IMR-90 (cell line): ENCODE results near the gene CCSER1. TPM values are rescaled to one million over a fixed set of nuclear protein-coding genes. Genes with fewer than 3 reads are reported as not detected.

Experiments
- ATAC-seq: fragments of 200-7000 bp; cut with Tn5 transposase; 2 replicates; pipeline ENCODE4 v1.9.1; 2020; ENCODE audit warnings: low read depth, mild to moderate bottlenecking, moderate library complexity
- BruUV-seq: library from RNA; stranded (reverse); fragments of 400-500 nt; replicated peaks from 2 replicates; lab custom pipeline; 2021; lab: Mats Ljungman, UMichigan
- CTCF ChIA-PET: fragments of 300-600 bp; formaldehyde crosslinking; extraction: SDS; loops from one replicate; lab custom pipeline; 2021; ENCODE audit warnings: antibody characterized with exemption; lab: Yijun Ruan, JAX
- POLR2A ChIA-PET: fragments of 300-600 bp; sonication (Branson Sonifier 250); formaldehyde crosslinking; loops from one replicate; lab custom pipeline; 2022; ENCODE audit warnings: antibody characterized with exemption; ENCODE audit not compliant: unreplicated experiment; lab: Charles Lee
- DNase-seq: peaks from one replicate; pipeline ENCODE4 v3.0.0; 2013
- H2AFZ ChIP-seq: replicated peaks from 2 replicates; pipeline ENCODE3; 2013; ENCODE audit warnings: low read length, mild to moderate bottlenecking; ENCODE audit not compliant: poor library complexity
- H2AK5ac ChIP-seq: 2 replicates; pipeline ENCODE4 v1.6.1; 2013; ENCODE audit warnings: low read depth, low read length, inconsistent platforms
- H2AK9ac ChIP-seq: replicated peaks from 2 replicates; pipeline ENCODE3; 2013; ENCODE audit warnings: mild to moderate bottlenecking, low read depth, low read length, moderate library complexity; ENCODE audit not compliant: poor library complexity
- H2BK120ac ChIP-seq: 2 replicates; pipeline ENCODE4 v1.6.1; 2013; ENCODE audit warnings: low read depth, low read length, inconsistent platforms
- H2BK15ac ChIP-seq: 3 replicates; pipeline ENCODE4 v1.6.1; 2013; ENCODE audit warnings: low read depth, low read length, inconsistent platforms
- H2BK20ac ChIP-seq: 2 replicates; pipeline ENCODE4 v1.6.1; 2013; ENCODE audit warnings: low read depth, mild to moderate bottlenecking, inconsistent platforms, low read length, moderate library complexity
- H2BK5ac ChIP-seq: 2 replicates; pipeline ENCODE4 v1.6.1; 2013; ENCODE audit warnings: mild to moderate bottlenecking, low read depth, low read length, inconsistent platforms; ENCODE audit not compliant: poor library complexity, severe bottlenecking
- H3K14ac ChIP-seq: replicated peaks from 2 replicates; pipeline ENCODE4 v1.6.1; 2013; ENCODE audit warnings: low read depth, low read length, inconsistent platforms
- H3K18ac ChIP-seq: 2 replicates; pipeline ENCODE4 v1.6.1; 2013; ENCODE audit warnings: low read depth, low read length, control low read depth
- H3K23ac ChIP-seq: 2 replicates; pipeline ENCODE4 v1.6.1; 2013; ENCODE audit warnings: low read depth, low read length, inconsistent platforms
- H3K27ac ChIP-seq: 2 replicates; pipeline ENCODE4 v1.5.1; 2013; ENCODE audit warnings: mild to moderate bottlenecking, control low read depth, low read length; ENCODE audit not compliant: insufficient read depth
- H3K27me3 ChIP-seq: 2 replicates; pipeline ENCODE4 v1.6.1; 2013; ENCODE audit warnings: low read length; ENCODE audit not compliant: control insufficient read depth, insufficient read depth
- H3K36me3 ChIP-seq: 2 replicates; pipeline ENCODE4 v1.6.1; 2013; ENCODE audit warnings: low read length, mixed read lengths; ENCODE audit not compliant: control insufficient read depth, insufficient read depth
- H3K4ac ChIP-seq: 2 replicates; pipeline ENCODE4 v1.6.1; 2013; ENCODE audit warnings: low read depth, low read length, inconsistent platforms
- H3K4me1 ChIP-seq: 2 replicates; pipeline ENCODE4 v1.6.1; 2013; ENCODE audit warnings: low read length, mixed read lengths; ENCODE audit not compliant: control insufficient read depth, insufficient read depth
- H3K4me2 ChIP-seq: 2 replicates; pipeline ENCODE4 v1.6.1; 2013; ENCODE audit warnings: low read depth, mild to moderate bottlenecking, control low read depth, low read length, moderate library complexity
- H3K4me3 ChIP-seq: 2 replicates; pipeline ENCODE4 v1.5.1; 2013; ENCODE audit warnings: low read depth, mild to moderate bottlenecking, control low read depth, low read length, moderate library complexity; ENCODE audit not compliant: insufficient read depth
- H3K56ac ChIP-seq: 2 replicates; pipeline ENCODE4 v1.6.1; 2013; ENCODE audit warnings: low read length, inconsistent platforms; ENCODE audit not compliant: insufficient read depth; ENCODE audit errors: extremely low read depth
- H3K79me1 ChIP-seq, 2 experiments: 2 replicates each; pipeline ENCODE4 v1.6.1; 2013; ENCODE audit warnings: low read length in 2 of 2, inconsistent platforms in 1 of 2, low read depth in 1 of 2
- H3K9ac ChIP-seq: 2 replicates; pipeline ENCODE4 v1.6.1; 2013; ENCODE audit warnings: low read depth, low read length, control low read depth
- H3K9me1 ChIP-seq: 2 replicates; pipeline ENCODE4 v1.6.1; 2013; ENCODE audit warnings: low read length, inconsistent platforms; ENCODE audit not compliant: insufficient read depth
- H3K9me3 ChIP-seq: 2 replicates; pipeline ENCODE4 v1.6.1; 2013; ENCODE audit warnings: low read length; ENCODE audit not compliant: control insufficient read depth, insufficient read depth
- H4K20me1 ChIP-seq: 2 replicates; pipeline ENCODE4 v1.6.1; 2013; ENCODE audit warnings: low read length, inconsistent platforms; ENCODE audit not compliant: insufficient read depth
- H4K5ac ChIP-seq: 2 replicates; pipeline ENCODE4 v1.6.1; 2013; ENCODE audit warnings: mild to moderate bottlenecking, low read depth, low read length, control low read depth
- H4K8ac ChIP-seq, 2 experiments: 2 replicates each; pipeline ENCODE4 v1.6.1; 2013; ENCODE audit warnings: low read depth in 2 of 2, low read length in 2 of 2, control low read depth in 1 of 2, inconsistent platforms in 1 of 2
- H4K91ac ChIP-seq: 2 replicates; pipeline ENCODE4 v1.6.1; 2013; ENCODE audit warnings: low read depth, low read length, inconsistent platforms; ENCODE audit not compliant: insufficient read depth
- CTCF ChIP-seq: conservative IDR thresholded peaks from 2 replicates; pipeline ENCODE4 v1.5.1; 2012; ENCODE audit warnings: mild to moderate bottlenecking, low read depth, low read length, improper control_type of control experiment
- MXI1 ChIP-seq: IDR thresholded peaks from 2 replicates; pipeline ENCODE4 v1.6.1; 2012; ENCODE audit warnings: low read depth, mild to moderate bottlenecking, low read length, moderate library complexity, borderline replicate concordance
- NFE2L2 ChIP-seq: fragments of 150-350 bp; IDR thresholded peaks from 2 replicates; pipeline ENCODE4 v1.6.1; 2016; ENCODE audit warnings: low read depth, mild to moderate bottlenecking, low read length
- RCOR1 ChIP-seq: IDR thresholded peaks from 2 replicates; pipeline ENCODE4 v1.6.1; 2012; ENCODE audit warnings: mild to moderate bottlenecking, low read length, improper control_type of control experiment; ENCODE audit not compliant: insufficient replicate concordance
- RFX5 ChIP-seq: IDR thresholded peaks from 2 replicates; pipeline ENCODE4 v1.8.0; 2012; ENCODE audit warnings: low read depth, mild to moderate bottlenecking, low read length, moderate library complexity
- USF2 ChIP-seq: fragments of 150-350 bp; IDR thresholded peaks from 2 replicates; pipeline ENCODE4 v1.6.1; 2017; ENCODE audit warnings: mild to moderate bottlenecking, antibody characterized with exemption, low read length, low read depth
- WGBS, 2 experiments: methylation state at CpG; one replicate each; pipeline versions ENCODE4 v1.1.5 to v1.1.7; 2013; ENCODE audit warnings: missing lambda C conversion rate in 2 of 2; ENCODE audit not compliant: insufficient read length in 1 of 2; ENCODE audit errors: extremely low coverage in 2 of 2; 5-methylcytosine and 5-hydroxymethylcytosine counted together
- dilution Hi-C: fragments of 300-500 bp; cut with HindIII; formaldehyde crosslinking; loops from one replicate; pipeline ENCODE4 v1.14.3; 2018; ENCODE audit warnings: low sequenced_read_pairs; ENCODE audit not compliant: unreplicated experiment
- in situ Hi-C: fragments of 300-500 bp; cut with MboI; formaldehyde crosslinking; loops from 3 replicates; pipeline ENCODE4 v1.14.3; 2019; ENCODE audit warnings: low sequenced_read_pairs, inconsistent platforms, mixed read lengths
- intact Hi-C: fragments of 100-400 bp; cut with micrococcal nuclease; formaldehyde crosslinking; loops from 2 replicates; pipeline ENCODE4 v1.10.0; 2022
- polyA plus RNA-seq, 3 experiments: library from polyadenylated mRNA; depleted of rRNA; stranded (reverse); fragments of >200 nt; gene quantifications; 2 replicates each; pipeline ENCODE4 v1.2.3, GENCODE V29; 2012; ENCODE audit warnings: low replicate concordance in 1 of 3
- total RNA-seq: library from RNA; depleted of rRNA; stranded (reverse); fragments of >200 nt; gene quantifications from 2 replicates; pipeline ENCODE4 v1.2.3, GENCODE V29; 2012

CCSER1 gene
- total and polyA plus RNA-seq, 2 of the 4 experiments (the other 2 are of a cell fraction) = not detected

GRCh38 chr4:90306810-90307209 lies 179.6 kb downstream of the CCSER1 start:
- POLR2A ChIA-PET = no interaction called here
- no peak overlapping the region for H3K23ac ChIP-seq
- no peak overlapping the region for H3K56ac ChIP-seq
- no peak overlapping the region for H2BK20ac ChIP-seq
- H3K9me3 ChIP-seq = no peaks in the 10 kb centered on the region
- intact Hi-C loops (no loop called here), dilution Hi-C loops (no loop called here), in situ Hi-C loops (no loop called here)
- TF ChIP-seq RFX5 (no peak), MXI1 (no peak), USF2 (no peak), NFE2L2 (no peak), CTCF (no peak), RCOR1 (no peak)
- WGBS, 2 experiments = no CpG with 5 or more reads among the region's 1 CpG
- no peak overlapping the region for H3K4me2 ChIP-seq
- H3K9me1 ChIP-seq = no peaks in the 10 kb centered on the region
- no peak overlapping the region for H3K18ac ChIP-seq
- ATAC-seq (no peak), DNase-seq (no peak)
- CTCF ChIA-PET = no interaction called here
- H4K5ac ChIP-seq = no peak overlapping the region
- no peak overlapping the region for H2AFZ ChIP-seq
- H4K91ac ChIP-seq = no peak overlapping the region
- no peak overlapping the region for H2BK15ac ChIP-seq
- H3K79me1 ChIP-seq = no peaks in the 10 kb centered on the region
- H3K36me3 ChIP-seq = no peaks in the 10 kb centered on the region
- no peak overlapping the region for H4K8ac ChIP-seq
- no peak overlapping the region for H2BK120ac ChIP-seq
- H2AK5ac ChIP-seq = no peak overlapping the region
- no peaks in the 10 kb centered on the region for H4K20me1 ChIP-seq
- H3K4me1 ChIP-seq = no peaks in the 10 kb centered on the region
- H2BK5ac ChIP-seq = no peak overlapping the region
- no peak overlapping the region for H2AK9ac ChIP-seq
- H3K4ac ChIP-seq = no peak overlapping the region
- no peak overlapping the region for H3K14ac ChIP-seq
- BruUV-seq = no TSS peak
- no peak overlapping the region for H3K4me3 ChIP-seq
- no peak overlapping the region for H3K27ac ChIP-seq
- no peak overlapping the region for H3K9ac ChIP-seq
- no peaks in the 10 kb centered on the region for H3K27me3 ChIP-seq
